HG02571 (cell line): ENCODE data around the gene TRIM41.
"Not testable (repeated sequence)": the region's sequence is repeated elsewhere in the genome, so short reads cannot be mapped to it uniquely, and the experiment has no call there.

Experiments used
- ATAC-seq: cut with Tn5 transposase; IDR thresholded peaks from one replicate; pipeline ENCODE4 v1.9.1; 2021; ENCODE audit warnings: mild to moderate bottlenecking, moderate library complexity; ENCODE audit not compliant: unreplicated experiment

The TRIM41 gene

GRCh38 chr5:181209006-181209405 lies 14.1 kb upstream of the TRIM41 start:
- not testable (repeated sequence) for ATAC-seq

- ATAC-seq, result not testable (repeated sequence)
Observed at GRCh38 chr5:181210148-181210547, 12.9 kb upstream of the TRIM41 start.

- ATAC-seq, result not testable (repeated sequence)
Observed at GRCh38 chr5:181210698-181211097, 12.4 kb upstream of the TRIM41 start.

- ATAC-seq, result no peak
Observed at GRCh38 chr5:181211208-181211607, 11.9 kb upstream of the TRIM41 start.

GRCh38 chr5:181212080-181212479 lies 11.0 kb upstream of the TRIM41 start:
- no peak for ATAC-seq

GRCh38 chr5:181212934-181213333 lies 10.1 kb upstream of the TRIM41 start:
- ATAC-seq, result no peak

- ATAC-seq, result not testable (repeated sequence)
Observed at GRCh38 chr5:181214249-181214648, 8.8 kb upstream of the TRIM41 start.

- no peak for ATAC-seq
Observed at GRCh38 chr5:181215997-181216989, 6.8 kb upstream of the TRIM41 start.

- ATAC-seq, result no peak
Observed at GRCh38 chr5:181217111-181217802, 5.8 kb upstream of the TRIM41 start.

GRCh38 chr5:181217803-181218062 lies 5.3 kb upstream of the TRIM41 start:
- no peak for ATAC-seq

- ATAC-seq, result no peak
Observed at GRCh38 chr5:181218795-181219124, 4.3 kb upstream of the TRIM41 start.

- ATAC-seq, result no peak
Observed at GRCh38 chr5:181219262-181220177, 3.6 kb upstream of the TRIM41 start.

- no peak for ATAC-seq
Observed at GRCh38 chr5:181220178-181220515, 2.9 kb upstream of the TRIM41 start.

GRCh38 chr5:181221105-181221791 lies 1.8 kb upstream of the TRIM41 start:
- ATAC-seq, result no peak

GRCh38 chr5:181221792-181222629 lies 1.1 kb upstream of the TRIM41 start:
- ATAC-seq, result peak; percentile 28

GRCh38 chr5:181222630-181223057 lies 437 bp upstream of the TRIM41 start:
- no peak for ATAC-seq

GRCh38 chr5:181223729-181224389 lies 778 bp downstream of the TRIM41 start:
- ATAC-seq, result no peak

- ATAC-seq, result no peak
Observed at GRCh38 chr5:181224390-181225229, 1.5 kb downstream of the TRIM41 start.
